ENCODE measurements around the gene PRB4. TPM values are rescaled to one million over a fixed set of nuclear protein-coding genes. Genes with fewer than 3 reads are reported as not detected.
"Not testable (repeated sequence)": the region's sequence is repeated elsewhere in the genome, so short reads cannot be mapped to it uniquely, and the experiment has no call there.

PRB4 gene
- total RNA-seq (2021) = not detected in 2 replicates
- long read RNA-seq = 0 reads

DNA sequence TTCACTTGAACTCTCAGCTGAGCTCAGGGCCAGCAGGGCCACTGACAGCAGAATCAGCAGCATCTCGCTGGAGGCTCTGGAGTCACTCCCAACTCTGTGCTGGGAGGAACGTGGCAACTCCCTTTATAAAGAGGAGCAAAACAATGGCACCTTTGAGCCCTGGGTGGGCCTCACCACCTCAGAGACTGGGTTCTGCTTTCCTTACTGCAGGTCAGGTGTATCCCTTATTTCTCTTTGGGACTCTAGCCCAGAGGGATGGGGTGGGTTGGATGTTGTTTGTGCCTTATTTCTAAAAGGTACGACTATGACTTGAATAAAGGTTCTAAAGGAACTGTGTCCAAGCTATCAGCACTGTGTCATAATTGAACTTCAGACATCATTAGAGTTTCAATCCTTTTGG, at the start of gene PRB4:
TSS of gene PRB4 (minus strand) at position 101 of the 400 bp plus-strand sequence. CDS start at position 63, 38 bp downstream.
- H2BK20ac ChIP-seq (ENCODE audit: low read depth, low read length, poor library complexity, severe bottlenecking) = no peak within 1 kb of the TSS
- H3K27ac Mint-ChIP-seq = no peak within 1 kb of the TSS
- H2BK15ac ChIP-seq (ENCODE audit: low read depth, low read length) = no peak within 1 kb of the TSS
- no CpG with 5 or more reads among the region's 3 CpGs for WGBS (ENCODE audit: extremely low coverage, insufficient read length, low lambda C conversion rate)
- no peak within 1 kb of the TSS for H3K9ac ChIP-seq (ENCODE audit: extremely low read depth, insufficient read length, low read length)
- no peak for DNase-seq
- H4K20me1 ChIP-seq (ENCODE audit: control insufficient read depth, insufficient read depth, insufficient read length) = no peaks in the 10 kb centered on the region
- H3K9me3 ChIP-seq (ENCODE audit: control insufficient read depth, low read depth, low read length) = no peaks in the 10 kb centered on the region
- no peaks in the 10 kb centered on the region for H3K27me3 ChIP-seq (ENCODE audit: insufficient read depth, low read length)
- H2AK5ac ChIP-seq (ENCODE audit: insufficient read length, low read length) = no peak within 1 kb of the TSS
- H3K56ac ChIP-seq (ENCODE audit: insufficient read length, low read depth, low read length) = no peak within 1 kb of the TSS
- H2AFZ ChIP-seq (ENCODE audit: low read length) = no peak within 1 kb of the TSS
- H3K4me2 ChIP-seq (ENCODE audit: insufficient read depth, insufficient read length, low read length) = no peak within 1 kb of the TSS
- no peak within 1 kb of the TSS for H3K4me3 Mint-ChIP-seq
- H3T11ph ChIP-seq (ENCODE audit: low read length) = no peak within 1 kb of the TSS
- H2BK5ac ChIP-seq (ENCODE audit: insufficient read length, low read length) = no peak within 1 kb of the TSS
- no peak for TF ChIP-seq CTCF (conservative IDR thresholded peaks at IDR 0.05)
- no peak within 1 kb of the TSS for H3K27ac ChIP-seq (ENCODE audit: insufficient read length, low read depth, low read length)
- no peaks in the 10 kb centered on the region for H3K4me1 ChIP-seq (ENCODE audit: insufficient read depth, low read length)
- H2BK120ac ChIP-seq (ENCODE audit: low read depth, low read length, poor library complexity, severe bottlenecking) = no peak within 1 kb of the TSS
- 0 out of 4 replicates have a peak, but pooled peaks cover 0 to under 1% of the 10 kb centered on the region in 2 experiments for H3K4me1 Mint-ChIP-seq
- no peak within 1 kb of the TSS for H3K4ac ChIP-seq (ENCODE audit: low read depth, low read length)
- H4K8ac ChIP-seq (replicated peaks; ENCODE audit: insufficient read length, low read depth, low read length) = no peak within 1 kb of the TSS
- no peak within 1 kb of the TSS for H3K18ac ChIP-seq (ENCODE audit: insufficient read length, low read depth, low read length)
- no peak within 1 kb of the TSS for H3K23ac ChIP-seq (ENCODE audit: insufficient read length, low read depth, low read length)
- no peaks in the 10 kb centered on the region; a peak in 2 of 7 replicates for H3K36me3 Mint-ChIP-seq (ENCODE audit: insufficient read depth in 1 of 3, low read depth in 3 of 3)
- H4K91ac ChIP-seq (ENCODE audit: insufficient read length, low read depth, low read length) = no peak within 1 kb of the TSS
- H3K14ac ChIP-seq (ENCODE audit: insufficient read depth, low read length) = no peak within 1 kb of the TSS
- no peaks in the 10 kb centered on the region for H3K79me2 ChIP-seq (ENCODE audit: insufficient read depth, low read length)
- peaks cover 2 to 3% of the 10 kb centered on the region in 2 experiments; a peak in 1 of 5 replicates for H3K9me3 Mint-ChIP-seq
- H2BK12ac ChIP-seq (ENCODE audit: insufficient read length, low read depth, low read length) = no peak within 1 kb of the TSS
- no peaks in the 10 kb centered on the region for H3K23me2 ChIP-seq (ENCODE audit: insufficient read length, low read depth, low read length, poor library complexity, severe bottlenecking)
- H3K27me3 Mint-ChIP-seq (ENCODE audit: low read depth) = no peaks in the 10 kb centered on the region; the same call in 1 of the 2 replicates
- no peaks in the 10 kb centered on the region for H3K79me1 ChIP-seq (ENCODE audit: insufficient read depth, low read depth, low read length, poor library complexity, severe bottlenecking)
- no peak within 1 kb of the TSS for H4K5ac ChIP-seq (ENCODE audit: insufficient read length, low read depth, low read length)

DNA sequence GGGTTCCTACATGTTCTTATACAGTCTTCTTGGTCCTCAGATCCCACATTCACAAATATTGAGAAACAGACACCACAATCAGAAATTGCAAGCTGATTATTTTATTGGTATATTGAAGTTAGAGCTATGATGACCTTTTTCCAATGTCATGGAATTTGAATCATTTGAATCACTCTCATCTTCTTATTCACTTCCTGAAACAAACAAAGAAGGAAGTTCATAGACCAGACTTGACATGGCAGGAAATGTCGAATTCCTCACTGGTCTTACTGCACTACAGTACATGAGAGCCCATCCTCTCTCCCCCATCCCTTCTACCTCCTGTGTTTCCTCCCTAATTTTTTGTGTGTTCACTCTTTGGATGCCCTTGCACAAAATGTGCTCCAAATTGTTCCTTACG, 41.5 kb upstream of the PRB4 start:
- not testable (repeated sequence) for H3K56ac ChIP-seq (ENCODE audit: insufficient read length, low read depth, low read length); H3K27me3 Mint-ChIP-seq (ENCODE audit: low read depth); H3K36me3 Mint-ChIP-seq (ENCODE audit: insufficient read depth in 1 of 3, low read depth in 3 of 3); H2BK12ac ChIP-seq (ENCODE audit: insufficient read length, low read depth, low read length); H3K4me3 Mint-ChIP-seq; H3K27ac ChIP-seq (ENCODE audit: insufficient read length, low read depth, low read length); H3K79me1 ChIP-seq (ENCODE audit: insufficient read depth, low read depth, low read length, poor library complexity, severe bottlenecking); DNase-seq; H3K27ac Mint-ChIP-seq; H3K27me3 ChIP-seq (ENCODE audit: insufficient read depth, low read length); H3K14ac ChIP-seq (ENCODE audit: insufficient read depth, low read length); H3K23me2 ChIP-seq (ENCODE audit: insufficient read length, low read depth, low read length, poor library complexity, severe bottlenecking); H2BK15ac ChIP-seq (ENCODE audit: low read depth, low read length); H2BK120ac ChIP-seq (ENCODE audit: low read depth, low read length, poor library complexity, severe bottlenecking); H4K20me1 ChIP-seq (ENCODE audit: control insufficient read depth, insufficient read depth, insufficient read length); H3K23ac ChIP-seq (ENCODE audit: insufficient read length, low read depth, low read length); H3K9me3 ChIP-seq (ENCODE audit: control insufficient read depth, low read depth, low read length); H3K79me2 ChIP-seq (ENCODE audit: insufficient read depth, low read length); H3K9me3 Mint-ChIP-seq; H4K5ac ChIP-seq (ENCODE audit: insufficient read length, low read depth, low read length); H2AFZ ChIP-seq (ENCODE audit: low read length); H3K4me2 ChIP-seq (ENCODE audit: insufficient read depth, insufficient read length, low read length); H3K18ac ChIP-seq (ENCODE audit: insufficient read length, low read depth, low read length); H3T11ph ChIP-seq (ENCODE audit: low read length); H2BK5ac ChIP-seq (ENCODE audit: insufficient read length, low read length); H3K4ac ChIP-seq (ENCODE audit: low read depth, low read length); H3K4me1 Mint-ChIP-seq; H4K91ac ChIP-seq (ENCODE audit: insufficient read length, low read depth, low read length); H4K8ac ChIP-seq (replicated peaks; ENCODE audit: insufficient read length, low read depth, low read length); H2BK20ac ChIP-seq (ENCODE audit: low read depth, low read length, poor library complexity, severe bottlenecking); H3K9ac ChIP-seq (ENCODE audit: extremely low read depth, insufficient read length, low read length); H2AK5ac ChIP-seq (ENCODE audit: insufficient read length, low read length); H3K4me1 ChIP-seq (ENCODE audit: insufficient read depth, low read length)
- no CpG with 5 or more reads among the region's 2 CpGs for WGBS (ENCODE audit: extremely low coverage, insufficient read length, low lambda C conversion rate)
